ENCODE results near the gene CASP7.

The CASP7 gene

DNA sequence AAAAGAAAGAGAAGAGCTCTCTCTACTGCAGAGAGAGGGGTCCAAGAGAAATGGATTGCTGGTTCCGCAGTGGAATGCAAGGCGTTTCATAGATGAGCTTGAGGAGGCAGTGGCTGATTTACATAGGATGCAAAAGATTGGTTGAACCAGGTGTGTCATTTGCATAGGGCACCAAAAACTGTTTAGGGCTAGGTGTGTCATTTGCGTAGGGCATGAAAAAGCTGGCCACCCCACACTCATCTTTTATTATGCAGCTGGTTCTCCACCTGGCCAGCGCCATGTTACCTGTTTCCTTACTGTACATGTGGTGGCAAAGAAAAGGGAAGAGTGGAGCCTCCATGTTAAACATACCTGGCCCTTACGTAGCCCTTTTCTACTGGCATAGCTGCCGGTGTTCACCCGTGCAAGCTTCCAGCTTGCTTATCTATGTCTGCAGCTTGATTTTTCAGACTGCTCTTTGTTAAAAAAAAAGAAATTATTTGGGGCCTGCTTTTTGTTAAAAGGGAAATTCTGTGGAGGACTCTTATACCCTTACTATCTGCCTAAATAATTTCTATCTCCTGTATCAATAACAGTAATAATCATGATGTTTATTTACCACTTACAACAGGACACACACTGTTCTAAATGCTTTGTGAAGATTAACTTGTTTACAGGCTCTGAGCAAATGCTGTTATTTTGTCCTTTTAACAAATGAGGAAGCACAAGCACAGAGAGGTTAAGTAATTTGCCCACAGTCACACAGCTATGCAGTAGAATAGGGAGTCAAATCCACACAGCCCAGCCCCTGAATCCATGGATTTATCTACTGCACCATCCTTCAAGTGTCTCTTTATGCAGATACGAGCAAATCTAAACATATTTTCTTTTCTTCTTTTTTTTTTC lies 33.3 kb downstream of the CASP7 start:
- no peak for DNase-seq

GRCh38 chr10:113713640-113713982 lies 33.9 kb downstream of the CASP7 start:
- DNase-seq, result no peak

DNA sequence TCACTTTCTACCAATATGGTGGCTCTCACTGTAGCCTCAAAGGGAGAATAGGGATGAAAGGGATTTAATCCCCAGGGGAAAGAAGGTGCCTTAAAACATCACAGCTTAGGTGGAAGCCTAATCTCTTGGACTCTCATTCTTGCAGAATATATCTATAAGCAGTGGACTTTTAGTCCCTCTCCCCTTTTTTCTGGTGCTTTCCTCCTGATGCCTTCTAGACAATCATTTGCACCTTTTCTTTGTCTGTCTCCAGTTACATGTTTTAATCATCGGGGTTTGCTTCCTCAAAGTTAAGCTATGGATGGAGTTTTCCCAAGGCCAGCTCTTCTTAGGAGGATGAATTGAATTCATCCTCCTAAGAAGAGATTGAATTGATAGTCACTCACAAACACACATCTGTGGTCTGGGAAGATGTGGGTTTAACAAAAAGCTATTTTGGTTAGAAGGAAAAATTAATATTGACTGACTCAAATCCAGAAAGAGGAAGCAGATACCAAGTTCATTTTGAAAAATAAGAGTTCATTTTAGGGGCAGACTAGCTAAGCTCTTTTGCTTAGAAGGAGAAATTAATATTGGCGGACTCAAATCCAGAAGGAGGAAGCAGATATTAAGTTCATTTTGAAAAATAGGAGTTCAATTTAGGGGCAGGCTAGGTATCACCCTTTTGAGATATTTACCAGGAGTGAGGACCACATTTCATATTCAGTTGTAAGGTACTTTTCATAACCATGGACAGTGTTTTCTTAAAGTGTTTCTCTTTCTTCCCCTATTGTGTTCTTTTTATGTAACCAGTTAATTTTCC lies 36.6 kb downstream of the CASP7 start:
- DNase-seq, result no peak

- no peak for DNase-seq
These were observed 39.5 kb downstream of the CASP7 start for GRCh38 chr10:113718969-113719822.

- no peak for DNase-seq
These were observed 40.7 kb downstream of the CASP7 start for GRCh38 chr10:113720386-113720785.

DNA sequence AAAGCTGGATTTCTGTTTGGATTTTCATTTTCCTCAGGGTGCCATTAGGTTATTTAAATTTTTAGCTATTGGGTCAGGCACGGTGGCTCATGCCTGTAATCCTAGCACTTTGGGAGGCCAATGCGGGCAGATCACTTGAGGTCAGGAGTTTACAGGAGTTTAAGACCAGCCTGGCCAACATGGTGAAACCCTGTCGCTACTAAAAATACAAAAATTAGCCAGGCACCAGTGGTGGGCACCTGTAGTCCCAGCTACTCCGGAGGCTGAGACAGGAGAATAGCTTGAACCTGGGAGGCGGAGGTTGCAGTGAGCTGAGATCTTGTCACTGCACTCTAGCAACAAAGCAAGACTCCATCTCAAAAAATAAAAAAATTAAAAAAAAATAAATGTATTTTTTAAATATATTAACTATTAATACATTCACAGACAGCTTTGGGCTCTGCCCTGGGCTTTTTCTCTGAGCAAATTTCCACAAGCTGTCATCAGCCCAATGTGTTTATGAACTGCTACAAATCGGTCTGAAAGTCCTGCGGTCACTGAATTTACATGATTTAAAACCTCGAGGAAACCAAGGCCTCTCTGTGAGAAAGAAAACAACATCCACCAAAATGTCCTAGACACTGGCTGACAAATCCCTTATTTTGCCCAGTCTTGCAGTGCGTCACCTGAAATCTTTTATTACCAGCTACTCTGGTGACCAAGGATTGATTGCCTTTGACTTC lies 52.6 kb downstream of the CASP7 start:
- DNase-seq, result no peak

- no peak for DNase-seq
These were observed 53.3 kb downstream of the CASP7 start for GRCh38 chr10:113732966-113733365.

GRCh38 chr10:113733635-113734034 lies 53.9 kb downstream of the CASP7 start:
- DNase-seq, result no peak

DNA sequence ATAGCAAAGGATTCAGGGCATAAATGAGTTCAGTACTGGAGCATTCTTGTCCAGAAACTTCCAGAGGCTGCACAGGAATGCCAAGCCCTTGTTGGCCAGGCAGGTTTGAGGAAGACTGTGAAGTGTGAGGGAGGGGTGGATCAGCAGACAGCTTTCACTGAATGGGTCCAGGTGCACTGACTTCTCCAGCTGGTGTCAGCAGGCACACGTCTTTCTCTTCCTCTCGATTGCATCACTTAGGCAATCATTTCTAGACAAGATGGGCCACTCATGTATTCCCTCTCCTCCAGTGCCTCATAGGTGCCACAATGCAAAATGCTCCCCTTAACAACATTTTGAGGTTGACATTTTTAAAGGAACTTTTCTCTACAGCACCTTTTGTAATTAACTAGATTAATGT lies 56.2 kb downstream of the CASP7 start:
- no peak for DNase-seq

- no peak for DNase-seq
These were observed 56.9 kb downstream of the CASP7 start for GRCh38 chr10:113736576-113736975.

- no peak for DNase-seq
These were observed 59.3 kb downstream of the CASP7 start for GRCh38 chr10:113739031-113739430.

DNA sequence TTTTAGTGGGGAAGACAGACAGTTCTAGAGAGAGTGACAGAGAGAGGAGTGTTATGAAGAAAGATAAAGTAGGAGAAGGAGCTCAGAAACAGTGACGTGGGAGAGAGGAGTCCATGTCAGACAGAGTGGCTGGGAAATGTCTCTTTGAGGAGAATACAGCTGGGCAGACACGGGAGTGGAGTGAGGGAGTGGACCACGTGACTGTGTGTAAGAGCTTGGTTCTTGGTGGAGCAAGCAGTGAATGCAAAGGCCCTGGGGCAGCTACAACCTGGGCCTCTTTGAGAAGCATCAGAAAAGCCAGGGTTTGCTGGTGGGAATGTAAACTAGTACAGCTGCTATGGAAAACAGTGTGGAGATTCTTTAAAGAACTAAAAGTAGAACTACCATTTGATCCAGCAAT lies 59.9 kb downstream of the CASP7 start:
- DNase-seq, result no peak

DNA sequence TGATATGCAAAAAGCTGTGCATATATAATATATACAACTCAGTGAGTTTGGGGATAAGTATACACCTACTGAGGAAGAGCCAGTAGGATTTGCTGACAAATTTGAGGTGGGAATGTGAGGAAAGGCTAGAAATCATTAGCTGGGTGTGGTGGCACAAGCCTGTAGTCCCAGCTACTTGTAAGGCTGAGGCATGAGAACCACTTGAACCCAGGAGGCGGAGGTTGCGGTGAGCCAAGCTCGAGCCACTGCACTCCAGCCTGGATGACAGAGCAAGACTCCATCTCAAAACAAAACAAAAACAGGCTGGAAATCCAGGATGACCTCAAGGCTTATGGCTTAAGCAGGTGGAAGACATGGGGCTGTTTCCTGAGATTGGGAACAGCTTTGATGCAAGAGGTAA lies 61.1 kb downstream of the CASP7 start:
- DNase-seq, result no peak

DNA sequence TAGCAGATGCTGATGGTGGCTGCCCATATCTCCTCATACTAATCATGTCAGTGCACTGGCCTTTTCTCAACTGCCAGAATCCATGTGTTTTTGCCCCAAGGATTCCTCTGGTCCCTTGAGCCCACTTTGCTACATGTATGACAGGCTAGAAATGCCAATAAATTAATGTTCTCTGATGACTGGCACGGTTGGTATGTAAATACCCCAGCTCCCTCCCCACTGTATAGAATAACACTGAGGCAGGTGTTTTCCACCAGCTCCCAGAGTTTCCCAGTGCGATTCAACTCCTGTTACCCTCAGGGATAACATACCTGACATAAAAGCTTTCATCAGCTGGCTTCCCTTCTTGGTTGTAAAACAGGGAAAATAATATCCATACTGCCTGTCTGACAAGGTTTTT lies 62.8 kb downstream of the CASP7 start:
- no peak for DNase-seq

DNA sequence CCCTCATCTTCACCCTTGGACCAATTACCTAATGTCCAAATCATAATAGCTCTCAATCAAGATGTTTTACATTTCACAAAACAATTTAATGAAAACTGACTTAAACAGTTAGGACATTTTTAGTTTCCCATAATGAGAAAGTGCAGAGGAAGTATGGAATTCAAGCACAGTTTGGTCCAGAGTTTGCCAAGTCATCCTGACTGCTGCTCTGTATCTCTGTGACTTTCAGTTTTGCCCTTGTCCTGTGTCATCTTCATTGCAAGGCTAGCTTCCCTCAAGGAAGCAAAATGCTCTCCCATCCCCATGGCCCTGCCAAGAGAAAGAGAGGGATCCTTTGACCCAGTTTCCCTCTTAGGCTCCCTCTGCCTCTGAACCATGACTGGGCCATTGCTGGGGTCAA lies 63.9 kb downstream of the CASP7 start:
- DNase-seq, result no peak

- no peak for DNase-seq
These were observed 65.7 kb downstream of the CASP7 start for GRCh38 chr10:113745374-113745773.

DNA sequence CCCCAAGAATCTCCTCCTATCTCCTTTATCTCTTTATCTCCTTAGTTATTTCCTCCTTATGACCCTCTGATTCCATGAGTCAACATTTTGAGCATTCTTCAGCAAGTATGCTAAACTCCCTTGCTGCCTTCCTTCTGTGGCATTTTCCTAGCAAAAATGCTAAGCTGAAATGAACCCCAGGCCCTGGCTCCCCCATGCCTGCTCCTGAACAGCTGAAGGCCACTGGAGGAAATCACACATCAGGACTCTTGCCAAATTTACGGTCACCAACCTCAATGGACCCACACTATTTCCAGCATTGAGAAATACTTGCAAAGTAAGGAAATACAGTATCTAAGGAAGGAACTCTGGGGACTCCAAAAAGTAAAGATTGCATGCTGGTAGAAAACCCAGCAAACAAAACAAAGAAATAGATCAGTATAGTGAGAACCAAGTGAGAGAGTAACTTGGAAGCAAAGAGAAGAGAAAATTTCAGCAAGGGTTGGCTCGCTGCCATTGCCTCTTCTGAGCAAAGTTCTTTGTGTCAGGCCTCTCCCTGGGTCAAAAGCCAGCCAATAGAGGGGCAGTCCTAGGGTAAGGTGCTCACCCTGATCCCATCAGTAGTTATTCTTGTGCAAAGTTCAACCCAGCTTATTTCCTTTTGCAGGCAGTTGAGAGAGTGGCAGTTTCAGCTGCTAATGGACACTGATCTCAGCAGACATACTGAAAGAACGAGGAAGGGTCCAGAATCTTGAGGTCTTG lies 66.7 kb downstream of the CASP7 start:
- DNase-seq, result no peak

DNA sequence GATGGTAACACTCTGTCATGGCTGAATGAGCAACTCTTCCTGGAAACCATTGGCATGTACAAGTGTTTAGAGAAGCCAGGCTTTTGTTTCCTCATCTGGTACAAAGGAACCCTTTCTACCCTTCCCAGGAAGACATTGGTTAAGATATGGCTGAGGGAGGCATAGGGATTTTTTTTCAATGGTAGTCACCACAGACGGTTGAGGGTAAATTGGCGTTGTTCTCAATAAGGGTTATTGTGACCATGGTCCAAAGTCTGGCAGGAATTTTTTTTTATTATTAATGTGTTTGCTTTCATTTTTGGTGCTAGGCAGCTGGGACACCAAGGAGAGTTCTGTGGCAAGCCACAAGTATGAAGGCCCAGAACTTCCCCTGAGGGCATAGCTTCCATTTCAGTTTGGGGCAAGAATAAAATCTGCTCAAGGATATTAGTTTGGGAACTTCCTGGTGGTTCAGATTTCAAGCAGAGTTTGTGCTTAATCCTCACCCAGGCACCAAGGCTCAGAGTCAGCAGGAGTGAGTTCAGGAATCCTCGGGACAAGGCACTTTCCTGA lies 71.5 kb downstream of the CASP7 start, which contains the start of gene PLEKHS1:
Gene PLEKHS1 (plus strand): TSS at position 502 of the 552 bp plus-strand sequence. CDS start 3,596 bp downstream, outside the sequence.
- DNase-seq, result no peak

- DNase-seq, result no peak
These were observed 72.8 kb downstream of the CASP7 start for GRCh38 chr10:113752553-113752952.

DNA sequence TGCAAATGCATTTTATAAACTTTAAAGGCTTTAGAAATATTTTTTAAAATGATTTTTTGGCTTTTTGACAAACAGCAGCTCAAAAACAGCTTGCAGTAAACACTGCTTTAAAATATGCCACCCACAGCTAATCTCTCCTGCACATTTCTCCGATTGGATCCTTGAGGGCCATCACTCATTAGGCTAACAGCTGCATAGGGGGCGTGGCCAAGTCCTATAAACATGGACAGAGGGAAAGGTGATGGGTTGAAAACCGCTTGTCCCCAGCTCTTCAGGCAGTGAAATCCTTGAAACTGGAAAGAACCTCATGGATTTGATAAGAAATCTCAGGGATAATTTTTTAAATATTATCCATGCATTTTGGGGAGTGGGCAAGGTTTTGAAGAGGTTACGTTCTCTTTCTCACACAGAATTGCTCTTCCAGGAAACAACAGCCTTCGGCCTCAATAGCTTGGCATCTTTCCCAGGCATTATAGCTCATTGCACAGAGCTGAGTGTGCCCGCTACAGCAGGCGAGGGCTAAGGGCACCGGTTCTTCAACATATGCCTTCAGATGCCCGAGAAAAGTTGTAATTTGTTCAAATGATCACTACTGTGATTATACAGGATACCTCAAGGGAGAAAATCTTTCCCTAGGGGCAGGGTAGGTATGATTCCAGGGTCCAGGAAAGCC lies 73.4 kb downstream of the CASP7 start:
- no peak for DNase-seq

GRCh38 chr10:113754125-113754524 lies 74.4 kb downstream of the CASP7 start:
- DNase-seq, result no peak
